MM.1S (cell line): ENCODE results near the gene TCHP.

Experiments used
- DNase-seq: peaks from one replicate; pipeline ENCODE4 v3.0.0-alpha.2; 2015
- H2AFZ ChIP-seq: fragments of 300-600 bp; sonication (generic); 2 replicates; pipeline ENCODE4 v1.6.0; 2016; ENCODE audit warnings: antibody characterized with exemption, low read length
- H3F3A ChIP-seq: fragments of 300-600 bp; sonication (generic); 2 replicates; pipeline ENCODE4 v1.6.1; 2016; ENCODE audit warnings: mild to moderate bottlenecking, antibody characterized with exemption, low read length, moderate library complexity, mixed read lengths; ENCODE audit not compliant: insufficient read depth
- H3K27ac ChIP-seq: fragments of 300-600 bp; sonication (generic); 2 replicates; pipeline ENCODE4 v1.5.1; 2016; ENCODE audit warnings: mild to moderate bottlenecking, low read length
- H3K27me3 ChIP-seq: fragments of 300-600 bp; sonication (generic); replicated peaks from 2 replicates; pipeline ENCODE4 v1.6.0; 2016; ENCODE audit warnings: low read length; ENCODE audit not compliant: insufficient read depth
- H3K36me3 ChIP-seq: fragments of 300-600 bp; sonication (generic); replicated peaks from 2 replicates; pipeline ENCODE4 v1.6.1; 2016; ENCODE audit warnings: mild to moderate bottlenecking, low read length, mixed read lengths; ENCODE audit not compliant: insufficient read depth
- H3K4me1 ChIP-seq: fragments of 300-600 bp; sonication (generic); 2 replicates; pipeline ENCODE4 v1.6.1; 2016; ENCODE audit warnings: low read length, mixed read lengths
- H3K4me2 ChIP-seq: fragments of 300-600 bp; sonication (generic); 2 replicates; pipeline ENCODE4 v1.6.0; 2016; ENCODE audit warnings: low read depth, low read length
- H3K4me3 ChIP-seq: fragments of 300-600 bp; sonication (generic); 2 replicates; pipeline ENCODE4 v1.5.1; 2016; ENCODE audit warnings: low read length, mixed read lengths
- H3K79me2 ChIP-seq: fragments of 300-600 bp; sonication (generic); 2 replicates; pipeline ENCODE4 v1.6.1; 2016; ENCODE audit warnings: mixed run types, low read length, mixed read lengths
- H3K9ac ChIP-seq: fragments of 300-600 bp; sonication (generic); 2 replicates; pipeline ENCODE4 v1.6.1; 2016; ENCODE audit warnings: low read length, mixed read lengths
- H3K9me2 ChIP-seq: fragments of 300-600 bp; sonication (generic); replicated peaks from 2 replicates; pipeline ENCODE4 v1.6.1; 2016; ENCODE audit warnings: mild to moderate bottlenecking, low read length, mixed read lengths; ENCODE audit not compliant: insufficient read depth
- H3K9me3 ChIP-seq: fragments of 300-600 bp; sonication (generic); replicated peaks from 2 replicates; pipeline ENCODE4 v1.6.1; 2016; ENCODE audit warnings: mild to moderate bottlenecking, low read length, mixed read lengths; ENCODE audit not compliant: insufficient read depth
- H4K20me1 ChIP-seq: fragments of 300-600 bp; sonication (generic); 2 replicates; pipeline ENCODE4 v1.6.1; 2016; ENCODE audit warnings: mild to moderate bottlenecking, low read length, moderate library complexity, mixed read lengths; ENCODE audit not compliant: insufficient read depth
- CTCF ChIP-seq: fragments of 300-600 bp; sonication (generic); IDR thresholded peaks from 2 replicates; pipeline ENCODE4 v1.5.1; 2016; ENCODE audit warnings: antibody characterized with exemption, low read length, mixed read lengths
- EZH2 ChIP-seq: fragments of 300-600 bp; sonication (generic); optimal IDR thresholded peaks from 2 replicates; pipeline ENCODE3; 2017; ENCODE audit warnings: low read depth, mild to moderate bottlenecking, antibody characterized with exemption, low read length, mixed read lengths
- EZH2phosphoT487 ChIP-seq: fragments of 300-600 bp; sonication (generic); IDR thresholded peaks from 2 replicates; pipeline ENCODE4 v1.6.1; 2018; ENCODE audit warnings: antibody characterized with exemption, low read length

Gene TCHP

GRCh38 chr12:109879351-109880042 lies 20.6 kb upstream of the TCHP start:
- H3K79me2 ChIP-seq: peaks cover 38% of the 10 kb centered on the region
- peaks cover 27% of the 10 kb centered on the region for H3K4me1 ChIP-seq
- no peaks in the 10 kb centered on the region for H3K9me2 ChIP-seq
- H3K4me3 ChIP-seq: peak overlapping the region; percentile 79
- H3K27ac ChIP-seq: no peak overlapping the region
- no peaks in the 10 kb centered on the region for H4K20me1 ChIP-seq
- TF ChIP-seq EZH2 (no peak), EZH2phosphoT487 (no peak), CTCF (no peak)
- H3K27me3 ChIP-seq: no peaks in the 10 kb centered on the region
- H3K9me3 ChIP-seq: no peaks in the 10 kb centered on the region
- H3K36me3 ChIP-seq: no peaks in the 10 kb centered on the region
- H3K4me2 ChIP-seq: peak overlapping the region; percentile 79
- DNase-seq: no peak
- H3K9ac ChIP-seq: peak overlapping the region; percentile 60
- H2AFZ ChIP-seq: peak overlapping the region; percentile 53; the same call in 1 of the 2 replicates
- peaks cover 13% of the 10 kb centered on the region for H3F3A ChIP-seq

GRCh38 chr12:109880043-109880931 lies 19.8 kb upstream of the TCHP start, which contains the start of gene GLTP:
GLTP (minus strand) TSS chr12:109880541; CDS start chr12:109880374, 167 bp downstream.
- H3K9me3 ChIP-seq: no peaks in the 10 kb centered on the region
- H3K9ac ChIP-seq: peak within 1 kb of the TSS; percentile 60
- H4K20me1 ChIP-seq: no peaks in the 10 kb centered on the region
- DNase-seq: peak; percentile 76
- H2AFZ ChIP-seq: peak within 1 kb of the TSS; percentile 53
- no peak within 1 kb of the TSS for H3K27ac ChIP-seq
- H3K4me3 ChIP-seq: peak within 1 kb of the TSS; percentile 79
- TF ChIP-seq EZH2phosphoT487 (no peak), EZH2 (no peak), CTCF (no peak)
- peak within 1 kb of the TSS; percentile 79 for H3K4me2 ChIP-seq
- H3K4me1 ChIP-seq: peaks cover 21% of the 10 kb centered on the region
- H3K9me2 ChIP-seq: no peaks in the 10 kb centered on the region
- H3F3A ChIP-seq: peaks cover 11% of the 10 kb centered on the region
- peaks cover 31% of the 10 kb centered on the region for H3K79me2 ChIP-seq
- no peaks in the 10 kb centered on the region for H3K36me3 ChIP-seq
- H3K27me3 ChIP-seq: no peaks in the 10 kb centered on the region

- H3K9me2 ChIP-seq: no peaks in the 10 kb centered on the region
- TF ChIP-seq EZH2 (no peak), CTCF (no peak), EZH2phosphoT487 (no peak)
- no peak overlapping the region for H3K27ac ChIP-seq
- H3F3A ChIP-seq: peaks cover 8% of the 10 kb centered on the region
- no peaks in the 10 kb centered on the region for H3K27me3 ChIP-seq
- peak overlapping the region; percentile 25; the same call in 1 of the 2 replicates for H3K9ac ChIP-seq
- H4K20me1 ChIP-seq: no peaks in the 10 kb centered on the region
- H3K4me1 ChIP-seq: peaks cover 18% of the 10 kb centered on the region
- no peaks in the 10 kb centered on the region for H3K36me3 ChIP-seq
- H3K79me2 ChIP-seq: peaks cover 30% of the 10 kb centered on the region
- H2AFZ ChIP-seq: peak overlapping the region; percentile 37; the same call in 1 of the 2 replicates
- no peak for DNase-seq
- no peaks in the 10 kb centered on the region for H3K9me3 ChIP-seq
- peak overlapping the region; percentile 55; the same call in 1 of the 2 replicates for H3K4me3 ChIP-seq
- H3K4me2 ChIP-seq: peak overlapping the region; percentile 70
Measured at GRCh38 chr12:109880938-109881337, 19.1 kb upstream of the TCHP start.
